ENCODE measurements around the gene ARFGEF2. TPM values are rescaled to one million over a fixed set of nuclear protein-coding genes. Genes with fewer than 3 reads are reported as not detected.

The ARFGEF2 gene
- total and polyA plus RNA-seq, 2 experiments from 2014 or later: 10.9 to 48.0 TPM

DNA sequence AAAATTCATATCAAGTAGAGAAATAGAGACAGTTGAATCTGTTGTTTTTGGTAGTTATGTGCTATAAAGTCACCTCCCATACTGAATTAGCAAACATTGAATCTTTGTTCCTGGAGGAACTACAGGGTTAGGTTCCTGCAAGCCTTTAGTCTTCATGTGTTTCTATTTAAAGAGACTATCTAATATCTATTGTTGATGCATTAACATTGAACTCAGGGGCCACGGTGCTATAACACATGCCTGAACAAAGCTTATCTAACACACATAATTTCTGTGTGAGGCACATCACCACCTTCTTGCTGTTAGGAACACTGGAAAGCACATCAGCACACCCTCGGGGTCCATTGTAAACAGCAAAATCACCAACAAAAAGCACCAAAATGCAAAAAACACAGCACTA, 21.2 kb downstream of the ARFGEF2 start:
- Histone ChIP-seq H4K20me1 (ENCODE audit: insufficient read depth, poor library complexity, severe bottlenecking) (peaks cover 74% of the 10 kb centered on the region), H2AFZ (no peak overlapping the region), H3K27me3 (no peaks in the 10 kb centered on the region), H3K4me3 (no peak overlapping the region), H3K79me2 (peaks cover 93% of the 10 kb centered on the region), H3K4me1 (ENCODE audit: insufficient read depth) (no peaks in the 10 kb centered on the region), H3K27ac (no peak overlapping the region), H3K36me3 (replicated peaks; ENCODE audit: insufficient read depth, low read depth) (no peaks in the 10 kb centered on the region), H3K9me2 (replicated peaks; ENCODE audit: insufficient read depth) (no peaks in the 10 kb centered on the region), H3K9me3 (ENCODE audit: low read depth) (no peaks in the 10 kb centered on the region), H3K4me2 (no peak overlapping the region)
- WGBS (ENCODE audit: low lambda C conversion rate, missing lambda C conversion rate): 87% methylated on average over 2 of the region's 2 CpGs
- no peak for TF ChIP-seq EZH2phosphoT487 (IDR thresholded peaks at IDR 0.05; ENCODE audit: low read depth, severe bottlenecking, unreplicated experiment)
- no peak for DNase-seq (ENCODE audit: low spot score)

DNA sequence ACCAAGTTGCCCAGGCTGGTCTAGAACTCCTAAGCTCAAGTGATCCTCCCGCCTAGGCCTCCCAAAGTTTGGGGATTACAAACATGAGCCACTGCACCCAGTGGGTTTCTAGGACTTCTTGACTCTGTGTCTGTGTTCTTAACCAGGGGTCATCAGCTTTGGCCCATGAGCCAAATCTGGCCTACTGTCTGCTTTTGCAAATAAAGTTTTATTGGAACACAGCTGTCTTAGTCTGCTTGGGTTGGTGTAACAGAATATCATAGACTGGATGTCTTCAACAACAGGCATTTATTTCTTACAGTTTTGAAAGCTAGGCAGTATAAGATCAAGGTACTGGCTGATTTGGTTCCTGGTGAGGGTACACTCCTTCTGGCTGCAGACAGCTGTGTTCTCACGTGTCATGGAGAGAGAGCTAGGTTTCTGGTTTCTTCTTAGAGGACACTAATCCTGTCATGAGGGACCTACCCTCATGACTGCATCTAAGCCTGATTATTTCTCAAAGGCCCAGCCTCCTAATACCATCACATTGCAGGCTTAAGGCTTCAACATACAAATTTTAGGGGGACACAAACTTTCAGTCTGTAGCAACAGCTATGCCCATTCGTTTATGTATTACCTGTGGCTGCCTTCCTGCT, 23.3 kb downstream of the ARFGEF2 start:
- no peak for DNase-seq (ENCODE audit: low spot score)
- Histone ChIP-seq H3K9me2 (replicated peaks; ENCODE audit: insufficient read depth) (no peaks in the 10 kb centered on the region), H3K79me2 (peaks cover 88% of the 10 kb centered on the region), H3K9me3 (ENCODE audit: low read depth) (no peaks in the 10 kb centered on the region), H2AFZ (no peak overlapping the region), H3K27me3 (no peaks in the 10 kb centered on the region), H3K4me3 (no peak overlapping the region), H3K4me1 (ENCODE audit: insufficient read depth) (no peaks in the 10 kb centered on the region), H3K36me3 (replicated peaks; ENCODE audit: insufficient read depth, low read depth) (no peaks in the 10 kb centered on the region), H4K20me1 (ENCODE audit: insufficient read depth, poor library complexity, severe bottlenecking) (peaks cover 61% of the 10 kb centered on the region), H3K4me2 (no peak overlapping the region), H3K27ac (peak overlapping the region; percentile 18)
- TF ChIP-seq, protein P1, sequence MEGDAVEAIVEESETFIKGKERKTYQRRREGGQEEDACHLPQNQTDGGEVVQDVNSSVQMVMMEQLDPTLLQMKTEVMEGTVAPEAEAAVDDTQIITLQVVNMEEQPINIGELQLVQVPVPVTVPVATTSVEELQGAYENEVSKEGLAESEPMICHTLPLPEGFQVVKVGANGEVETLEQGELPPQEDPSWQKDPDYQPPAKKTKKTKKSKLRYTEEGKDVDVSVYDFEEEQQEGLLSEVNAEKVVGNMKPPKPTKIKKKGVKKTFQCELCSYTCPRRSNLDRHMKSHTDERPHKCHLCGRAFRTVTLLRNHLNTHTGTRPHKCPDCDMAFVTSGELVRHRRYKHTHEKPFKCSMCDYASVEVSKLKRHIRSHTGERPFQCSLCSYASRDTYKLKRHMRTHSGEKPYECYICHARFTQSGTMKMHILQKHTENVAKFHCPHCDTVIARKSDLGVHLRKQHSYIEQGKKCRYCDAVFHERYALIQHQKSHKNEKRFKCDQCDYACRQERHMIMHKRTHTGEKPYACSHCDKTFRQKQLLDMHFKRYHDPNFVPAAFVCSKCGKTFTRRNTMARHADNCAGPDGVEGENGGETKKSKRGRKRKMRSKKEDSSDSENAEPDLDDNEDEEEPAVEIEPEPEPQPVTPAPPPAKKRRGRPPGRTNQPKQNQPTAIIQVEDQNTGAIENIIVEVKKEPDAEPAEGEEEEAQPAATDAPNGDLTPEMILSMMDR (IDR thresholded peaks at IDR 0.05; ENCODE audit: poor library complexity): no peak
- 90% methylated on average over 3 of the region's 3 CpGs for WGBS (ENCODE audit: low lambda C conversion rate, missing lambda C conversion rate)

DNA sequence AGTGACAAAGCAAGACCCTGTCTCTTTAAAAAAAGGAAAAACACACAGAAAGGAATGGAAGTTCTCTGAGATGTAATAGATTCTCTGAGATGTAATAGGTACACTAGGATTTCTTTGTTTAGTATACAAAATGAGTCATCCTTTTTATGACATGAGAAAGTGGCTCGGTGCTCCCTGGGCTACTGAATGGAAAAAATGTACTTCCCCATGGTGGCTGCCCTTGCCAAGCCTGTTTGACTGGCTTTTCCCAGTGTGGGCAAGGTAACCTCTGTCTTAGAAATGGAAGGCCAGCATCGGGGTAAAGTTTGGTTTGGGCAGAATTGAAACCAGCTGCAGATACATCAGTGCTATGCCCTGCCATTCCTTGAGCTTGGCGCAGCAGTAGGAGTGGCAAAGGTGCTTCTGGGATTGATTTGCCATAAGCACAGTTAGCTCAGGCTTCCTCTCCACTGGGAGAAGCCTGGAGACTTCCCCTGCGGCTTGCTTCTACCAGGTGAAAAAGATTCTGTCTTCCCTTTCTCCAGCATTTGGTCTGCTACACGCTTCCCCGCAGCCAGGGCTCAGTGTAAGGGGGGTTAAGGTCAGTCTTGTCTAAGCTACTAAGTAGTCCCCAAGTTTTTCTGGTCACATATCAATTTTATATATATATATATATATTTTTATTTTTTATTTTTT, 24.5 kb downstream of the ARFGEF2 start:
- no peaks in the 10 kb centered on the region for H3K36me3 ChIP-seq (replicated peaks; ENCODE audit: insufficient read depth, low read depth)
- 70% methylated on average over 6 of the region's 6 CpGs for WGBS (ENCODE audit: low lambda C conversion rate, missing lambda C conversion rate)
- H3K9me2 ChIP-seq (replicated peaks; ENCODE audit: insufficient read depth): no peaks in the 10 kb centered on the region
- peak overlapping the region; percentile 2 for H3K4me2 ChIP-seq
- TF ChIP-seq, protein P1 (IDR thresholded peaks at IDR 0.05; ENCODE audit: poor library complexity): no peak
- TF ChIP-seq EZH2phosphoT487 (IDR thresholded peaks at IDR 0.05; ENCODE audit: low read depth, severe bottlenecking, unreplicated experiment): no peak
- TF ChIP-seq EZH2 (IDR thresholded peaks at IDR 0.05; ENCODE audit: borderline replicate concordance): no peak
- DNase-seq (ENCODE audit: low spot score): peak; percentile 54
- H3K79me2 ChIP-seq: peaks cover 78% of the 10 kb centered on the region
- H3K4me3 ChIP-seq: no peak overlapping the region
- no peaks in the 10 kb centered on the region for H3K9me3 ChIP-seq (ENCODE audit: low read depth)
- no peaks in the 10 kb centered on the region for H3K4me1 ChIP-seq (ENCODE audit: insufficient read depth)
- H3K27ac ChIP-seq: peak overlapping the region; percentile 18
- no peak overlapping the region for H2AFZ ChIP-seq
- H3K27me3 ChIP-seq: no peaks in the 10 kb centered on the region
- H4K20me1 ChIP-seq (ENCODE audit: insufficient read depth, poor library complexity, severe bottlenecking): peaks cover 55% of the 10 kb centered on the region

DNA sequence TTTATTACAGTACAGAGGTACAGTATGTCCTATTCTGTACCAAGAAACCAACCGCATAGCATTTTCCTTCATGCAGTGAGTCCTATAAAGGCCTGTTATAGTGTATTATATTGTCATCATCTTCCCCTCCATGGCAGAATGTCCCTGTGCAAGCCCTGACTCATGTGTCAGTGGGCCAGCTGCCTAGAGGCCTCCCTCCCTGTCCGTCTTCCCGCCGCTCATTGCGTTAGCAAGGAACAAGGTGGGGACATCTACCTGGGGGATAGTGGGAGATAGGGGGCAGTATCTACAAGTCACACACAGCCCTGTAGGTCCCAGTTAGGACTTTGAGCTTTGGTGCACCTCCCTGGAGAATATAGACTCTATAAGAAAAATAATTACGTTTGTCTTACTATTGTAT, 27.1 kb downstream of the ARFGEF2 start:
- no peak for DNase-seq (ENCODE audit: low spot score)
- 95% methylated on average over 6 of the region's 6 CpGs for WGBS (ENCODE audit: low lambda C conversion rate, missing lambda C conversion rate)
- no peaks in the 10 kb centered on the region for H3K4me1 ChIP-seq (ENCODE audit: insufficient read depth)
- no peaks in the 10 kb centered on the region for H3K9me2 ChIP-seq (replicated peaks; ENCODE audit: insufficient read depth)
- H2AFZ ChIP-seq: no peak overlapping the region
- no peak overlapping the region for H3K4me3 ChIP-seq
- TF ChIP-seq EZH2phosphoT487 (IDR thresholded peaks at IDR 0.05; ENCODE audit: low read depth, severe bottlenecking, unreplicated experiment): no peak
- no peak for TF ChIP-seq EZH2 (IDR thresholded peaks at IDR 0.05; ENCODE audit: borderline replicate concordance)
- TF ChIP-seq, protein P1 (IDR thresholded peaks at IDR 0.05; ENCODE audit: poor library complexity): no peak
- no peaks in the 10 kb centered on the region for H3K9me3 ChIP-seq (ENCODE audit: low read depth)
- H3K79me2 ChIP-seq: peaks cover 58% of the 10 kb centered on the region
- peaks cover 42% of the 10 kb centered on the region for H4K20me1 ChIP-seq (ENCODE audit: insufficient read depth, poor library complexity, severe bottlenecking)
- H3K36me3 ChIP-seq (replicated peaks; ENCODE audit: insufficient read depth, low read depth): no peaks in the 10 kb centered on the region
- no peaks in the 10 kb centered on the region for H3K27me3 ChIP-seq
- no peak overlapping the region for H3K4me2 ChIP-seq
- H3K27ac ChIP-seq: no peak overlapping the region
